ENCODE data around the gene PIK3R5. TPM values are rescaled to one million over a fixed set of nuclear protein-coding genes. Genes with fewer than 3 reads are reported as not detected.

PIK3R5 gene
- total RNA-seq, 1 donor from 2014 or later: 34.2 TPM

- ATAC-seq (ENCODE audit: low read depth) (no peak), DNase-seq (no peak)
- Mint-ChIP-seq H3K4me1 (peaks cover 6% of the 10 kb centered on the region), H3K27ac (no peak overlapping the region), H3K27me3 (no peaks in the 10 kb centered on the region), H3K9me3 (no peaks in the 10 kb centered on the region), H3K4me3 (no peak overlapping the region), H3K36me3 (ENCODE audit: low read depth) (peaks cover 16% of the 10 kb centered on the region)
- POLR2A ChIA-PET: no interaction called here
- no peak for TF ChIP-seq CTCF (IDR thresholded peaks at IDR 0.05)
- CTCF ChIA-PET: no interaction called here
- intact Hi-C loops (cut with micrococcal nuclease): no loop called here
Observed at GRCh38 chr17:8873801-8874715, 91.4 kb downstream of the PIK3R5 start.

- peaks cover 12% of the 10 kb centered on the region for H3K4me1 Mint-ChIP-seq
- POLR2A ChIA-PET: interaction anchor here (0.6 to 0.7 kb wide), 2 partner anchors 15 to 116 kb away, joined by 3 to 7 read pairs; no protein-coding TSS in a partner anchor
- no peaks in the 10 kb centered on the region for H3K9me3 Mint-ChIP-seq
- ATAC-seq (ENCODE audit: low read depth): no peak
- no peak overlapping the region for H3K27ac Mint-ChIP-seq
- intact Hi-C loops (cut with micrococcal nuclease): no loop called here
- CTCF ChIA-PET: no interaction called here
- H3K36me3 Mint-ChIP-seq (ENCODE audit: low read depth): peaks cover 6% of the 10 kb centered on the region
- H3K27me3 Mint-ChIP-seq: no peaks in the 10 kb centered on the region
- H3K4me3 Mint-ChIP-seq: no peak overlapping the region
- no peak for DNase-seq
- no peak for TF ChIP-seq CTCF (IDR thresholded peaks at IDR 0.05)
Observed at GRCh38 chr17:8872705-8873435, 92.6 kb downstream of the PIK3R5 start.

DNA sequence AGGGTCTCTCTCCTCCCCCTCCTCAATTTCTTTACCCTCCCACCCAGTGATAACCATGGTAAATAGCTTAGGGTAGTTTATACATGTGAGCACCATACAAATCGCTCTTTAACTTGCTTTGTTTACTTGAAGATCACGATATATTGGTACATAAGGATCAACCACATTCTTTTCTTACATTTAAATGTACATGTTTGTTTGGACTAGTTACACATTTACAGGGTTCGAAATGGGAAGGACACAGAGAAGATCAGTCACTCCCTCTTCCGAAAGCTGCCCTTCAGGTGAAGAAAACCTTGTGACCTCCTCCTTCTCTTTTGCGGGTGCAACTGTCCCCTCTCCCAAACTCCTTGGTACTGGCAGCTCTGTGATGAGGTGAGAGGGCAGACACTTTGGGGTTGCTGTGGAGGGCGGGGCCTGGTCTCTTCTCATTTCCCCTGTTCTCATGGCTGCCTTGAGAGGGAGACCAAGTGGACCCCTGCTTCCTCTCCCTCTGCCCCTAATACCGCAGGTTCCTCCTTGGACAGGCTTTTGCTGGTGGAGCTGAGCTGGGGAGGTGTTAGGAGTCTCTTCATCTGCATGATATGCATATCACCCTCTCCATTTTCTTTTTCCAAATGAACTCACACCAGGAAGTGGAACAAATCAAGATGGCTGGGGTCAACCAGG, 93.3 kb downstream of the PIK3R5 start:
- no peaks in the 10 kb centered on the region for H3K36me3 Mint-ChIP-seq (ENCODE audit: low read depth)
- ChIA-PET CTCF (no interaction called here), POLR2A (interaction anchor here (0.6 to 0.7 kb wide), 2 partner anchors 14 to 117 kb away, joined by 3 to 7 read pairs; no protein-coding TSS in a partner anchor)
- intact Hi-C loops (cut with micrococcal nuclease): no loop called here
- H3K27me3 Mint-ChIP-seq: no peaks in the 10 kb centered on the region
- no peak for TF ChIP-seq CTCF (IDR thresholded peaks at IDR 0.05)
- no peak overlapping the region for H3K4me3 Mint-ChIP-seq
- no peaks in the 10 kb centered on the region for H3K9me3 Mint-ChIP-seq
- DNase-seq (no peak), ATAC-seq (ENCODE audit: low read depth) (no peak)
- no peak overlapping the region for H3K27ac Mint-ChIP-seq
- H3K4me1 Mint-ChIP-seq: peaks cover 19% of the 10 kb centered on the region

DNA sequence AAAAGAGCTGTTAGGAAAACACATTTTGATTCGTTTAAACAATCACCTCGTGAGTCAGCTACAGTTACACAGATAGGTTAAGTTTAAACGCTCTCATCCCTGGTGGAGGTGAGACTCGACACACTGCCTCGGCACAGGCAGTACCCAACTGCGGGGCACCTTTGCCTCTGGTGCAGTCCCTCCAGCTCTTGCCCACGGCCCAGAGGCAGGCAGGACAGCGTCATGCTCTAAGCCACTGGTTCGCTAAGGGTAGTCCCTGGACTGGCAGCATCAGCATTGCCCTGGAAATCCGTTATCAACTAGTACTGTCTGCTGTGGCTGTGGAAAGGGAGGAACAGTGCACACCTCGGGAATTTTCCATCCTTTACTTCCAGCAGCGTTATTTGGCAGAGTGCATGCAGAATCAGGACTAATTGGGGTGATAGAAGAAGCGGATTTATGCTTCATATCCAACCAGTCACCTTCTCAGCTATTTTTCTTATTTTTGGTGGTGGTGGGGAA, 94.4 kb downstream of the PIK3R5 start:
- H3K27ac Mint-ChIP-seq: no peak overlapping the region
- no peak for TF ChIP-seq CTCF (IDR thresholded peaks at IDR 0.05)
- H3K4me1 Mint-ChIP-seq: peaks cover 27% of the 10 kb centered on the region
- no peaks in the 10 kb centered on the region for H3K27me3 Mint-ChIP-seq
- CTCF ChIA-PET: no interaction called here
- DNase-seq (no peak), ATAC-seq (ENCODE audit: low read depth) (no peak)
- intact Hi-C loops (cut with micrococcal nuclease): no loop called here
- POLR2A ChIA-PET: no interaction called here
- H3K4me3 Mint-ChIP-seq: no peak overlapping the region
- no peaks in the 10 kb centered on the region for H3K36me3 Mint-ChIP-seq (ENCODE audit: low read depth)
- H3K9me3 Mint-ChIP-seq: no peaks in the 10 kb centered on the region
